CD4-positive, alpha-beta T cell treated with Interleukin-15 for 1 hour (primary cell): ENCODE measurements around the gene HBA1.
"Not testable (repeated sequence)": the region's sequence is repeated elsewhere in the genome, so short reads cannot be mapped to it uniquely, and the experiment has no call there.

Experiments used
- DNase-seq: peaks from one replicate; pipeline ENCODE4 v3.0.0-alpha.2; 2020

The HBA1 gene

GRCh38 chr16:176006-176405, 474 bp upstream of the HBA1 start:
- not testable (repeated sequence) for DNase-seq

DNA sequence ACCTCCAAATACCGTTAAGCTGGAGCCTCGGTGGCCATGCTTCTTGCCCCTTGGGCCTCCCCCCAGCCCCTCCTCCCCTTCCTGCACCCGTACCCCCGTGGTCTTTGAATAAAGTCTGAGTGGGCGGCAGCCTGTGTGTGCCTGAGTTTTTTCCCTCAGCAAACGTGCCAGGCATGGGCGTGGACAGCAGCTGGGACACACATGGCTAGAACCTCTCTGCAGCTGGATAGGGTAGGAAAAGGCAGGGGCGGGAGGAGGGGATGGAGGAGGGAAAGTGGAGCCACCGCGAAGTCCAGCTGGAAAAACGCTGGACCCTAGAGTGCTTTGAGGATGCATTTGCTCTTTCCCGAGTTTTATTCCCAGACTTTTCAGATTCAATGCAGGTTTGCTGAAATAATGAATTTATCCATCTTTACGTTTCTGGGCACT, 928 bp downstream of the HBA1 start:
- no peak for DNase-seq

DNA sequence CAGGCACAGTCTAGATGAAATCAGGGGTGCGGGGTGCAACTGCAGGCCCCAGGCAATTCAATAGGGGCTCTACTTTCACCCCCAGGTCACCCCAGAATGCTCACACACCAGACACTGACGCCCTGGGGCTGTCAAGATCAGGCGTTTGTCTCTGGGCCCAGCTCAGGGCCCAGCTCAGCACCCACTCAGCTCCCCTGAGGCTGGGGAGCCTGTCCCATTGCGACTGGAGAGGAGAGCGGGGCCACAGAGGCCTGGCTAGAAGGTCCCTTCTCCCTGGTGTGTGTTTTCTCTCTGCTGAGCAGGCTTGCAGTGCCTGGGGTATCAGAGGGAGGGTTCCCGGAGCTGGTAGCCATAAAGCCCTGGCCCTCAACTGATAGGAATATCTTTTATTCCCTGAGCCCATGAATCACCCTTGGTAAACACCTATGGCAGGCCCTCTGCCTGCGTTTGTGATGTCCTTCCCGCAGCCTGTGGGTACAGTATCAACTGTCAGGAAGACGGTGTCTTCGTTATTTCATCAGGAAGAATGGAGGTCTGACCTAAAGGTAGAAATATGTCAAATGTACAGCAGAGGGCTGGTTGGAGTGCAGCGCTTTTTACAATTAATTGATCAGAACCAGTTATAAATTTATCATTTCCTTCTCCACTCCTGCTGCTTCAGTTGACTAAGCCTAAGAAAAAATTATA, 1.6 kb downstream of the HBA1 start:
- DNase-seq, result no peak

GRCh38 chr16:178668-179015, 2.2 kb downstream of the HBA1 start:
- DNase-seq, result no peak

DNA sequence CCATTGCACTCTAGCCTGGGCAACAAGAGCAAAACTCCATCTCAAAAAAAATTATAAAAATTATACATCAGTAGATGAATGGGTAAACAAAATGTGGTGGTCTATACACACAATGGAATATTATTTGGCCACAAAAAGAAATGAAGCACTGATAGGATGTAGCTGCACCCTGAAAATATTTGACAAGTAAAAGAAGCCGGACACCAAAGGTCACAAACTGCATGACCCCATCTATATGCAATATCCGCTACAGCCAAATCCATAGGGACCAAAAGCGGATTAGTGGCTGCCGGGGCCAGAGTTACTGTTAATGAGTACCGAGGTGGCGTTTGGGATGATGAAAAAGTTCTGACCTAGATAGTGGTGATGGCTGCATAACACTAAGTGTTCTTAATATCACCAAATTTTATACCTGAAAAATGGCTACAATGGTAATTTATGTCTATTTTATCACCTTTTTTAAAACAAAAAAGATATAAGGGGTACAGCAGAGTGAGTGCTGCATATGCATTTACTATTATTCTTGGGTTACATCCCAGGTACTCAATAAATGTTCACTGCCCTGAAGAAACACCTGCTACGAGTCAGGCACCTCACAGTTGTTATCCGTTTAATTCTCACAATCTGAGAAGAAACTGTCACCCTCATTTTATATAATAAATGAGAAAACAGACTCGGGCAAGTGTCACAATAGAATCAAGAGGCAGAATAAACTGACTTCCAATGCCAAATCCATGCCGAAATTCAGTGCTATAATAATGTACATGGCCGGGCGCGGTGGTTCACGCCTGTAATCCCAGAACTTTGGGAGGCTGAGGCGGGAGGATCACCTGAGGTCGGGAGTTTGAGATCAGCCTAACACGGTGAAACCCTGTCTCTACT, 3.0 kb downstream of the HBA1 start:
- DNase-seq, result no peak

GRCh38 chr16:180101-180675, 3.7 kb downstream of the HBA1 start, which contains the start of gene HBQ1:
HBQ1 (plus strand) TSS chr16:180459; CDS start chr16:180487, 28 bp downstream.
- DNase-seq, result no peak

DNA sequence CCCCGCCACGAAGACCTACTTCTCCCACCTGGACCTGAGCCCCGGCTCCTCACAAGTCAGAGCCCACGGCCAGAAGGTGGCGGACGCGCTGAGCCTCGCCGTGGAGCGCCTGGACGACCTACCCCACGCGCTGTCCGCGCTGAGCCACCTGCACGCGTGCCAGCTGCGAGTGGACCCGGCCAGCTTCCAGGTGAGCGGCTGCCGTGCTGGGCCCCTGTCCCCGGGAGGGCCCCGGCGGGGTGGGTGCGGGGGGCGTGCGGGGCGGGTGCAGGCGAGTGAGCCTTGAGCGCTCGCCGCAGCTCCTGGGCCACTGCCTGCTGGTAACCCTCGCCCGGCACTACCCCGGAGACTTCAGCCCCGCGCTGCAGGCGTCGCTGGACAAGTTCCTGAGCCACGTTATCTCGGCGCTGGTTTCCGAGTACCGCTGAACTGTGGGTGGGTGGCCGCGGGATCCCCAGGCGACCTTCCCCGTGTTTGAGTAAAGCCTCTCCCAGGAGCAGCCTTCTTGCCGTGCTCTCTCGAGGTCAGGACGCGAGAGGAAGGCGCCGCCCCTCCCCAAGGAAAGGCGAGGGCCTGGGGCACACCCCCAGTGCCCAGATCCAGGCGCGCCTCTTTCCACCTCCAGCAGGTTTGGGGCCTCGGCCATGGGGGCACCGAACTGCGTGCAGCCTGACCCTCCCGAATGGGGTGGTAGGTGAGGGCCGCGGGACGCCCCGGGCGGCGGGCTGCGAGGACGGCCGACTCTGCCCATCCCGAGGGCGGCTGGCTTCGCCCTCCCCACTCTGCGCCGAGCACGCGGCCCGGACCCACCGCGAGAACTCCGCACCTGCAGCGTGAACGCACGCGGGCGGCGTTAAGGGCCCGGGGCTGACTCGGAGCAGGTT, 4.4 kb downstream of the HBA1 start:
- peak; percentile 79 for DNase-seq

- no peak for DNase-seq
These were observed 5.1 kb downstream of the HBA1 start for GRCh38 chr16:181565-182021.

GRCh38 chr16:183005-183404, 6.5 kb downstream of the HBA1 start:
- DNase-seq, result no peak

DNA sequence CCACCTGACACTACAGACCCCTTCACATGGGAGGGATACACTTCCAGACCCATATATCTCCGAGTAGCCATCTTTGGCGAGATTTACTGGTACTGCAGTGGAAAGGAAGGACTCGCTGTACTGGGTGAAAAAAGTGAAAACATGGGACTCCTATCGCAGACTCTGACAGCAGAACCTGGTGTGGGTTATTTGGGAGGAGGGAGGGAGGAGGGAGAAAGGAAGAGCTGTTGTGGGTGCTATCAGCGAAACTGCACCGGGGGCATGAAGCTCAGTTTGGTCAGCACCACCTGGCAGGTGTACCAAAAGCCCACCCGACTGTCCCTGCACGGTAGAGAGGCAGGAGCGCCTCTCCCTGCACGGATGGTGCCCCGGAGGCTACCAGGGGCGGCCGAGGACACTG, 8.7 kb downstream of the HBA1 start:
- no peak for DNase-seq

DNA sequence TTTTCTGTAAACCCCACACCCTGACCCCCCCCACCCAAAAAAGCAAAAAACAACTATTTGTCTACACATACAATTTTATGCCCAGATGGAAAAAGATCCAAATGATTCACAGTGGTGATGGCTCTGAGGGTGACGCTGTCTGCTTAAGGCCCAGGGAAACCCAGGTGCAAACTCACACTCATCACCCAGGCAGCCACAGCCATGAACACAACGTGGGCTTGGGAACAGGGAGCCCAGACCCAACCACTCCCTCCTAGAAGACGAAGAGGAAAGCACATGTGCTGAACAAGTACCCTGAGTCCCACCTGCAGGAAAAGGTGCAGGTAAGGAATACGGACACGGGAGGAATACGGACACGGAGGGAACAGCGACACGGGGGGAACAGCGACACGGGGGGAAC, 9.2 kb downstream of the HBA1 start:
- DNase-seq, result no peak

GRCh38 chr16:187330-187729, 10.8 kb downstream of the HBA1 start:
- no peak for DNase-seq

DNA sequence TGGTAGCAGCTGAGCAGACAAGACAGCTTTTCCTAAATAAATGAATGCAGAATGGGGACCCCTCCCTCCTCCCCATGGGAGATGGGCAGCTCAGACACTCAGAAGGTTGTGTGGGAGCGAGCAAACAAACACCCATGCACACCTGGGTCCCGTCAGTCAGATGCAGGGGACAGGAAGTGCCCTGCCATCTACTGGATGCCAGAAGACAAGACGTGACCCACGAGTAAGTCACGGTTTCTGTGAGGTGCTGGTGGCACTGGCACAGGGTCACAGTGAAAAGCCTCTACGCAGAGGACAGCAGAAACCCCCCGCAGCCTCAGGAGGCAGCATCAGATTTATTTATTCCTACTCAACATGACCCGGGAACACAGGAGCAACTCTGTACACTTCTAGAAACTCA, 12.2 kb downstream of the HBA1 start:
- no peak for DNase-seq

DNA sequence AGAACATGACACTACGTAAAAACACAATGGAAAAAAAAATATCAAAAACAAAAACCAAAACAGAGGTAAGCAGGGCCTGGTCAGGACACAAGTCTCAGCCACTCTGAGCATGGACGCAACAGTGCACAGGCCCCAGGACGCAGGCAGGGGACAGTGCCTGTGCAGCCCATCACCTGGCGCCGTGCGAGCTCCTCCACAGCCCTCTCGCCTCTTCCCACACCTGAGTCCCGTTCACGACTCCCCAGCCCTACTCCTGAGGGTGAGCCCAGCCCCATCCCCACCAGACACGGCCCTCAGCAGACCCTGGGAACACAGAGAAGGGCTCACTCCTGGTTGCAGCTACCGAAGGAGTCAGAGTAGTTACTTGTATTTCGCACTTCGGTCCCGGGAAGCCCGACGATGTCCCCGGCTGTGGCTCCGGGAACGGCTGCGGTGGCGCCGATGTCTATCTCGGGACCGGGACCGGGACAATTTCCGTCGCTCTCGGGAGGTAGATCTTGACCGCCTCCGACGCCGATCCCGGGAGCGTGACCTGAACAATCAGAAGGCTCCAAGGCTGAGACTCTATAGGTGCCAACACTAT, 13.2 kb downstream of the HBA1 start:
- no peak for DNase-seq

DNA sequence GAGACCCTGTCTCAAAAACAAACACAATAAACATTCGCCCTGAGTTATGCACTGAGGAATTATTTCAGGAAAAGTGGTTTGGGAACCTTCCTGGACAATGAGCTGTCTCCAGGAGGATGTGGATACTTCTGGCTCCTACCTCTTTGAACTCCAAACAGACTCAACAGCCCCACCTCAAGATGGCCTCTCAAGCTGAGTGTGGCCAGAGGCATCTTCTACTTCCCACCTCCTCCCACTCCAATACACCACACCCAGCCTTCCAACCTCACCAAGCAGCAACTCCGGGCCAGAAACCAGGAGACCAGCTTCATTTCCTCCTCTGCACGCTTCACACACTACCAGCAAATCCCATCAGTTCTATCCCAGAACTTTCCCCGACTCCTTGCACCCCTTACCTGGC, 15.4 kb downstream of the HBA1 start:
- DNase-seq, result no peak

DNA sequence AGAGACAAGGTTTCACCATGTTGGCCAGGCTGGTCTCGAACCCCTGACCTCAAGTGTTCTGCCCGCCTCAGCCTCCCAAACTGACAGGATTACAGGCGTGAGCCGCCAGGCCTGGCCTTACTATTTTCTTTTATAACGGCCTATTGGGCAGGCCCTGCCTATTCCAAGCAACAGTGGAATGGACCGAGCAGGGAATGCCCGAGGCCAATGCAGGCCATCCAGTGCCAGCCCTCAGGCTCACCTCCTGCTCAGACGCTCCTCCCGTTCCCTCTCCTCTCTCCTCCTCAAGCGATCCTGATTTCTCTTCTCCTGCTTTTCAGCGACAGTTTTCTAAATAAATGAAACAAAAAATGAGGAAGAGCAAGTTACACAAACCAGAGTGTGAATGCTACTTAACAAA, 16.2 kb downstream of the HBA1 start:
- no peak for DNase-seq

DNA sequence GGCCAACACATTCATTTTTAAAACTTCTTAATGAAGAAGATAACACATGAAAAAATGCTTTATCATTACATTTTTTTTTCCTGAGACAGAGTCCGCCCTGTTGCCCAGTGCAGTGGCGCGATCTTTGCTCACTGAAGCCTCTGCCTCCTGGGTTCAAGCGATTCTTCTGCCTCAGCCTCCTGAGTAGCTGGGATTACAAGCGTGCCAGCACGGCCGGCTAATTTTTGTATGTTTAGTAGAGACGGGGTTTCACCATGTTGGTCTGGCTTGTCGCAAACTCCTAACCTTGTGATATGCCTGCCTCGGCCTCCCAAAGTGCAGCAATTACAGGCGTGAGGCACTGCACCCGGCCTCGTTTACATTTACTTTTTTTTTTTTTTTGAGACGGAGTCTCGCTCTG, 17.0 kb downstream of the HBA1 start:
- DNase-seq, result no peak

- no peak for DNase-seq
These were observed 18.0 kb downstream of the HBA1 start for GRCh38 chr16:194516-194915.

GRCh38 chr16:200388-200787, 23.9 kb downstream of the HBA1 start:
- no peak for DNase-seq

- DNase-seq, result no peak
These were observed 26.8 kb downstream of the HBA1 start for GRCh38 chr16:203246-203645.

- DNase-seq, result not testable (repeated sequence)
These were observed 27.6 kb downstream of the HBA1 start for GRCh38 chr16:204046-204445.

- DNase-seq, result not testable (repeated sequence)
These were observed 32.9 kb downstream of the HBA1 start for GRCh38 chr16:209359-209758.
